GDM1 (cell line): ENCODE results near the gene GAS6.

Source experiments
- DNase-seq: peaks from one replicate; lab custom pipeline; 2025; lab: John Stamatoyannopoulos, UW

GAS6 gene

DNA sequence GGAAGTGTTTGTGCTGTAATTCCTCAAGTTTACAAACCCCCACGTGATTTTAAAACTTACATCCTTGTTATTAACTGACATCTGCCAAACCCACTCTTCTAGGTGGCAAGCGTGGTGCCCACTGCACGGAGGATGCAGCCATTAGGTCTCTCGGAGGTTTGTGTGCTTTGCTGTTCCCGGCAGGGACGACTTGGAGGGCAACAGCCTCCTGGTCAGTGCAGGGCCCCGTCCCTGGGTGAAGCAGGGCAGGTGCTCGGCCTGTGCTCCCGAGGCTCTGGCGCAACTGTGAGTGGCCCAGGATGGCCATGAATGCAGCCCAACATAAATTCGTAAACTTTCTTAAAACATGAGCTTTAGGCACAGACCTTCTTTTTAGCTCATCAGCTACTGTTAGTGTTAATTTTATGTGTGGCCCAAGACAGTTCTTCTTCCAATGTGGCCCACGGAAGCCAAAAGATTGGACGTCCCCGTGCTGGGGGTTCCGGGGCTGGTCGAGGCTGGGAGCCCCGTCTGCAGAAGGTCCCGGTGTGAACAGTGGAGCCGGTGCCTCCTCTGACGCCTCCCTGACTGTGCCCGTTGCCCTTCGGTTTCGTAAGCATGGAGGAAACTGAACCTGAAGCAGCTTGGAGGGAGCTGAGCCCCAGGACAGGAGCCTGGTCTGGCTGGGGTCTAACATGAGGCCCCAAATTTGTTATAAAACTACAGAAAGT, 11.9 kb downstream of the GAS6 start:
- no peak for DNase-seq

DNA sequence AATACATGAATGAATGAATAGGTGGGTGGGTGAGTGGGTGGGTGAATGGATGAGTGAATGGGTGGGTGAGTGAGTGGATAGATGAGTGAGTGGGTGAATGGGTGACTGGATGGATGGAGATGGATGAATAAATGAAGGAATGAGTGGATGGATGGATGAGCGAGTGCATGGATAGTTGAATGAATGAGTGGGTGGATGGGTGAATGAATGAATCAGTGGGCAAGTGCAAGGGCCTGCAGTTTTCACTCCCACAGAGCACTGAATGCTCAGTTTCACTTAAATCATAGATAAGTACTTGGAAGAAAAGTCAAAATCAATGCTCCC, 12.4 kb downstream of the GAS6 start:
- DNase-seq, result no peak

DNA sequence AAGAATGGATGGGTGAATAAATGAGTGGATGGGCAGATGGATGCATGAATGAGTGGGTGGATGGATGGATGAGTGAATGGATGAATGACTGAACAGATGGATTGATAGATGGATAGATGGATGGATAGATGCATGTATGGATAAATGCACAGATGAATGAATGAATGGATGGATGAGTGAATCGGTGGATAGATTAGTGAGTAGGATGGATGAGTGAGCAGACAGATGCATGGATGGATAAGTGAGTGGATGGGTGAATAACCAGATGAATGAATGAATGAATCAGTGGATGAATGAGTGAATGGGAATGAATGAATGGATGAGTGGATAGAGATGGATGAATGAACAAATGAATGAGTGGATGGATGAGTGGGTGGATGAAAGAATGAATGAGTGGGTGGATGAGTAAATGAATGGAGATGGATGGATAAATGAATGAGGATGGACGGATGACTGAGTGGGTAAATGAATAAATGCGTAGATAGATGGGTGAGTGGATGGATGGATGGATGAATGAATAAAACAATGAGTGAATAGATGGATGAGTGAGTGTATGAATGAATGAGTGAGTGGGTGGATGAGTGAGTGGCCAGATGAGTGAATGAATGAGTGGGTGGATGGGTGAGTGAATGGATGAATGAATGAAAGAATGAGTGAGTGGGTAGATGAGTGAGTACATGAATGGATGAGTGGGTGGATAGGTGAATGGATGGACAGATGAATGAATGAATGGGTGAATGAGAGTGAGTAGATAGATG, 13.0 kb downstream of the GAS6 start:
- no peak for DNase-seq

DNA sequence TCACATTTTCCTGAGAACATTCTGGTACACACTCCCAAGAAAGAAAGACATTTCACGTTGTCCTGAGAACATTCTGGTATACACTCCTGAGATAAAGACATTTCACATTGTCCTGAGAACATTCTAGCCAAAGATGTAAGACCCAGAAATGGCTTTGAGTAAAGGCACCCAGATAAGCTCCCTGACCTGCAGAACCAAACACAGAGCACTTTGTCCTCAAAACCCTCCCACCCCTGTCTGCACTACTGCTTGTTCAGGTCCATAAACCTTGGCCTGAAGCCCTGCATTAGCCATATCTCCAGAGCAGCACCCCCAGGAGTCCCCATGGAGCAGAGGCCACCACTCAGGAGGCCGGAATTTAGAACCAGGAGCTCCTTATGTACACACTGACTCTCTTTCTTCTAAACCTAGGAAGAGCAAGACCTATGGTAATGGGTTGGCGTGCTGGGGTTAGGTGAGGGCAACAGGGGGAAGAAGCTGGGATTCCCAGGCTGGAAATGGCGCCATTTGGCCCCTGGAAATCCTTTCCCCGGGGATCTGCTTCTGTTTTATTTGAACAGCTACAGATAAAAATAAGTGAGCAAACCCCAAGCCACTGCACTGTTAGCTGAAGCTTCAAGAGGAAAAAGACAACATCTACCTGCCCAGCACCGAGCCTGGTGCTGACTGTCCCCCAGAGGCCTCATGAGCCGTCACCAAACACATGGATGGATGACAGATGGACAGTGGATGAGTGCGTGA, 13.7 kb downstream of the GAS6 start:
- DNase-seq, result no peak

DNA sequence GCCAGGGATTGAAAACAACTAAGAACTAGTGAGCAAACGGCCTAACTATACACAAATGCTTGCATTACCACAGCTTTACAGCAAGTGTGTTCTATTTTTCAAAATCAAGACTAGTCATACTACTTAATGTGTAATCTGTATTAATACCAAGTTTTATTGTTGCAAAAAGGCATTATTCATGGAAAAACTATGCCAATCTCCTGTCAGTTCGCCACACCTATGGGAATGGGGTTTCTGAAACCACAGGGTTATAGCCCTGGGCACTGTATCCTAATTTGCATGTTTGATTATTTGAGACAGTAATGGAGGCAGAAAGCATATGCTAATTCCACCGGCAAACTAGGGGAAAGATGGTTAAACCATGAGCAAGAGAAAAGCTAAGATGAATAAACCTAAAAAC, 14.3 kb downstream of the GAS6 start:
- no peak for DNase-seq

DNA sequence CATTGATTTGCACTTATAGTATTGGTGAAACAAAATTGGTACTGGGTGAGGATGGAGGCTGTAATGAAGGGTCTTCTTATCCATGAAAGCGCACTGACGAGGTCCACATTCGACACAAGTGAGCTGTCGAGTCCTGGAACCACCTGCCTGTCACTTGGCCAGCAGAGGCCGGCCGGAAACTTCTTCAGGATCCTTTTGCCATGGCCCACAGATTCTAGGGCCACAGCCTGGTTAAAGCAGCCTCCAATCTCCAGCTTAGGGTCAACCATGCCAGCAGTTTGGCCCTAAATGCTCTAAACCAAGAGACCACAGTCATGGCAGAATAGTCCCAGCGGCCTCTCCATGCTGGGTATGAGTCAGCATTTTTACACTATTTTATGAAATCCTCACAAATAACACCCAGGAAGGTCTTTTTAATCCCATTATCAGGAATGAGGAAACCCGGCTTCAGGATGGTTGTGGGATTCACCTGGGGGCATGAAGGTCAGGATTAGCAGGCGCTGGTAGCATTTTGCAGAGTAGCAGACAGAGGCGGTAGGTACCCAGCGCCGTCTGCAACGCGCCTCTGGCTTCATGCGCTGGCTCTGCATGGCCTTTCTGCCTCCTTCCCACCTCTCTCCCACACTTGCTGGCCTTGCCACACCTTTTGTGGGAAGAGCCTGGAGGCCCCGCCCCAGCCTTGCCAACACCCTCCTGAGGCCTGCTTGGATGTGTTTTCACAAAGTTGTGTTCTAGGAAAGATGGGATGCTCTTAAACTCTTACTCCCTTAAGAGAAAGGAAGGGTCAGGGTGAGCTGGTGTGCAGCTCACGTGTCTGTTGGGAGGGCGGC, 15.2 kb downstream of the GAS6 start:
- DNase-seq, result no peak

DNA sequence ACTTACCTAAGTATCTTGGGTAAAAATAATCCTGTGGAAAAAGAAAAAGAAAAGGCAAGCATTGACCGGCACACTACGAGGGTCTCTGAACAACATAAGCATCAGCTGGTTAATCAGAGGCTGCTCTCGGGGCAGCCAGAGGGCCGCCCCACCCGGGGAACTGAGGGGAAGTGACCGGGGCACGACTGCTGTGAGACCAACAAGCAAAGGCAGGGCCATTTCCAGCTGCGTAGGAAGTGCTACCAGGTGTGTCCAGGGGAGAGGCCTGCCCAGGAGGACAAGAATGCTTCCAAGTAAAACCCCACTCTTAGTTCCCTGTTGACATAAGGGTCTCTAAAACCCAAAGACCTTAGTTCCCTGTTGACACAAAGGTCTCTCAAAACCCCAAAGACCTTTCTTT, 15.9 kb downstream of the GAS6 start:
- no peak for DNase-seq

DNA sequence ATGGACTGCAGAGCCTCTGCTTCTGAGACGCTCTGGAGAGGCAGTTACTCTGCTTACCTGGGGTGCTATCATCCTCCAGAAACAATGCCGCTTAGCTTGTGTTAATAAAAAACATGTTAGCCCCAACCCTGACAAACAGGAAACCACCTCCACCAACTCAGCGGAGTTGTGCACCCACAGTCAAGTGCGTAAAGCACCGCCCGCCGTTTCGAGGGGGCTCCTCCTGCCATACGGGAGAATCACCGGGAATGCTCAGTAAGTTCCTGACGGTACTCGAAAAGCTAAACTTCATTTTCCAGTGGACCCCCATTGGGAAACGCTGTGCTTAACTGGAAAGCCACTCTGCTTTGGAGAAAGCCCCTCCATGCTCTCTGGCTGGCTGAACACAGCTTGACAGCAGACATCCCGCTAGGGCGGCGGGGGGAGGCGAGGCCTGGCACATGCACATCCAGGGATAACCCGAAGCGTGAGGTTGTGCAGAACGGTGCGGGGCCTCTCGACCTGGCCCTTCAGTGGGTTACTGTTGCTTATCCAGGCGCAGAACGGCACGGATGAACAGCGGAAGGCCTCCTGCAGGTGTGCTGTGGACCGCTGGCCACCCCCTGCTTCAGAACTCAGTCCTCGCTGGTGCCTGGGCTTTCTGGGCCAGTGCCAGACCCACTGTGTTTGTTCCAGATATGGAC, 17.1 kb downstream of the GAS6 start:
- no peak for DNase-seq

DNA sequence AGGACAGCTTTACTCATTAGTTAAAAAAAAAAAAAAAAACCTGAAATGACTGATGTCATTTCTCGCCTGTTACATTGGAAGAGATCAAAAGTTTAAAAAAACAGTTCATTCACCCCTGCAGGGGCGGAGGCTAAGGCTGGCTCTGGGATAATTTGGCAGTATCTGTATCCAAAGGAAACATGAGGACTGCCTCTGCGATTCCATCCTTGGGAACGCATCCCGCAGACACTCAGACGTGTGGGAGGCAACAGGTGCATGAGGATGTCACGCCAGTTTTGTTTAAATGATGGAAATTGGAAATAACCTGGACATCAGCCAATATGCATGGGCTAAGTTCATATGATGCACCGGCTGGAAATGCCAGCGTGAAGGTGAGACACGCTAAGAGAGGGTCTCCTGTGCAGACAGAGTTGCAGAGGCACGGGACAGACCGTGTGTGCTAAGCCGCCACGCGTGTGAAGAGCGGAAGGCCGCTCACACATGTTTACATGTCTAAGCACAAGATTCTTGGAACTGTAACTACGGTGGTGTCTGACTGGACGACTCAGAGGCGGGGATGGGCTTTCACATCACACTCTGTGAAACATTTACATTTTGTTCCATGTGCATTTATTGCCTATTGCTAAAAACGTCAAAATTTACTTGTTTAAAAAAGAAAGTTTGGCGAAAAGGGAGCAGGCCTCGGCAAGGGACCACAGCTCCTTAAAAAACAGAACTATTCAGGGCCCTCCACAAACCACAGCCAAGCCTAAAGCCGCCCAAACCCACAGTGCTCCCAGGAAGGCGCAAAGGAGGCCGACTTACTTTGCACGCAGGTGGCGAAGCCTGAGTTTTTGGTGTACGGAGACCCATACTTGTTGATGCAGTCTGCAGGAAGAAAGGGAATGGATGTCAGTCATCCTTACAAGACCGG, 17.9 kb downstream of the GAS6 start:
- no peak for DNase-seq

DNA sequence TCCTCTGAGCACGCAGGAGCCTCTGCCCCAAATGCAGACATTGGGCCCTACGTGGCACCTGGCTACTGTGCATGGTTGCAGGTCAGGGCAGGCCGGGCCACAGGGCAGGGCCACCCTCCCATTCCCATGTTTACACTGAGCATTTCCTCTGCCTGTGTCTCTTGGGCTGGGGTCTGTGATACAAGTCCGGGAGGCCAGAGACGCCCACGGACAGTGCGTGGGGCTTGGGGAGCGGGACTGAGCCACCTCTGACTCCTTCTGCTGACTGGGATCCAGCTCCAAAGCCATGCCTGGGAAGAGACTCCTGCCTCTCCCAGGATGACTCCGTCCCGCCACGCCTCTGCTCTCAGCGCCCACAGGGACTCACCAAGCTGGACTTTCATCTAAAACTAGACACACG, 18.8 kb downstream of the GAS6 start:
- DNase-seq, result no peak

DNA sequence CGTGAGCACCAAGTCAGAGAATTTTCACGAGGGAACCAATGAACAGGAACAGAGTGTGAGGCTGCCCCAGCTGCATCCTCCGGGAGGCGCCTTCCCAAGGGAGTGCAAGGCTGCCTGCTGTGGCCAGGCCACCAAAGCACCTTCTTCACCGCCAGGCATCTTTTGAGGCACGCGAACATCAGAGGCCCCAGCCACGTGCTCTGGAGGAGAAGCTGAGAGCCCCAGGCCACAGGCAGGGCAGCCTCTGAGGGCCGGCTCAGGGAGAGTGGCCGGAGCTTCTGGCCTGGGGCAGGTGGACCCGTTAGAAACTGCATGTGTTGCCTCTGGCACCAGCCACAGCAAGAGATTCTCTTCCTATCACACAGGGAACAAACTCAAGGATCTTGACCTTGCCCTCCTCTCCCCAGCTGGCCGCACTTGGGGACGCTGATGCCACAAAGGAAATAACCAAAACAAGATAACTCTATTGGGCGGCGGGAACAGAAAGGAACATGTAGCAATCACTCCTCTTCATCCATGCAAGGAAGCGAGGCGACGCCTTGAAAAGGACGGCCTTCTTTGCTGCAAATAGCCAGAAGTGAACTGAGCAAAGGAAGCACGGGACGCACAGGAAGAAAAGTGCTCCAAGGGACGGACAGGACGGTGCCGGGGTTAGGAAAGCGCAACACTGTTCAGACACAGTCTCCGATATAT, 19.9 kb downstream of the GAS6 start:
- DNase-seq, result no peak

DNA sequence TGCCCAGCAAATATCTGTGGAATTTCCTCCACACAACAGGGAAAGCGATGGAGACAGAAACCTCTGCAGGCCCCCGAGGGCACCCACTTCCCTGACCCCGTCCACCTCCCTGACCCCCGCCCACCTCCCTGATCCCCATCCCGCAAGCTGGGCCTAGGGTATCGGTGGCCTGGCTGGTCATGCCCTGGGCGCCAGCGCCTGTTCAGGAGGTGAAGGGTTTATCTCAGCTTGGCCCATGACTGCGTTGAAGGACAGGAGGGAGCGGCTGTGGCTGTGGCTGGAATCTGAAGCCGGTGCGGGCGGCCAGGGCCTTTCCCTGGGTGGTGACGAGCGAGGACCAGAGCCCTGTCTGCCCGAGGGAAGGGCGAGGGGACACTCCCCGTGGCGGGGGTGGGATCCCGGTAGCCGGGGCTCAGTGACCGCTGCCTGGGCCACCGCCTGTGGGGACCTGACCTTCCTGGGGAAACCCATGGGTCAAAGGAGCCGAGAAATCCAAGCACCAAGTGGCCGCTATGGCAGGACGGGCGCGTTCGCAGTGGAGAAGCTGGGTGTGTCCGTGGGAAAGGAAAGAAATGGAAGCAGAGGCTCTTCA, 20.7 kb downstream of the GAS6 start:
- DNase-seq, result no peak

DNA sequence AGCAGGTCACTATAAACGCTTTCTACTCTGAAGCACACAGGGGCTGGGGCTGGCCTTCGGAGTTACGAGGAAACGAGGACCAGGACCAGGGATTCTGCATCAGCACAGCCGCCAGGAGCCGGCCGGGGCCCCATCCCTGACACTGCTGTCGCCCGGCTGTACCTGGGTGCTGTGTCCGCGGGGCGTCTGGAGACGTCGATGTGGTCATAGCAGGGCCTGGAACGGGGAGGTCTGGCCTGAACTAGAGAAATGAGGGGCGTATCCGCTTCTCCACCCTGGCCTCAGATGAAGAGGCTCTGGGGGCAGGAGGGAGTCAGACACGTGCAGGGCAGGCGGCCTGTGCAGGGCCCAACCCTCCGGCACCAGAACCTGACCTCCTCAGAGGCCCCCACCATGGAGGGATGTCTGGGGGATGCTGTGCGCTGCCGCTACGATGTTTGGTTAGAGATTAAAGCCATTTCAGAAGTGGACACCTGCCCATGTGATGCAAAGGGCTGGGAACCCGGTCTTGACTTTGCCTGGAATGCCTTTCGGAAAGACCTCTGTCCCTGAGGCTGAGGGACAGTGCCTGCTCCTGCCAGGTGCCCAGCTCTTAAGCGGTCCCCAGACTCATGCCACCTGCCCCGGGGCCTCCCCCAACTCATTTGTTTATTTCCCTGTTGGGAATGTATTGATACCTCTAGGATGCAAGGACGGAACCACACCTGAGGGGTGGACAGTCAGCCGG, 21.4 kb downstream of the GAS6 start:
- no peak for DNase-seq

DNA sequence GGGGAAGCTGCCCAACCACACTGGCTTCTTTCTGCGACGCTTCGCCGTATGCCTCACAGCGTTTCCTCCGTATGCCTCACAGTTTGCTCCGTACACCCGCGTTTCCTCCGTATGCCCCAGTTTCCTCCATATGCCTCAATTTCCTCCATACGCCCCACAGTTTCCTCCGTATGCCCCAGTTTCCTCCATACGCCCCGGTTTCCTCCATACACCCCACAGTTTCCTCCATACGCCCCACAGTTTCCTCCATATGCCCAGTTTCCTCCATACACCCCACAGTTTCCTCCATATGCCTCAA, 22.6 kb downstream of the GAS6 start:
- no peak for DNase-seq

DNA sequence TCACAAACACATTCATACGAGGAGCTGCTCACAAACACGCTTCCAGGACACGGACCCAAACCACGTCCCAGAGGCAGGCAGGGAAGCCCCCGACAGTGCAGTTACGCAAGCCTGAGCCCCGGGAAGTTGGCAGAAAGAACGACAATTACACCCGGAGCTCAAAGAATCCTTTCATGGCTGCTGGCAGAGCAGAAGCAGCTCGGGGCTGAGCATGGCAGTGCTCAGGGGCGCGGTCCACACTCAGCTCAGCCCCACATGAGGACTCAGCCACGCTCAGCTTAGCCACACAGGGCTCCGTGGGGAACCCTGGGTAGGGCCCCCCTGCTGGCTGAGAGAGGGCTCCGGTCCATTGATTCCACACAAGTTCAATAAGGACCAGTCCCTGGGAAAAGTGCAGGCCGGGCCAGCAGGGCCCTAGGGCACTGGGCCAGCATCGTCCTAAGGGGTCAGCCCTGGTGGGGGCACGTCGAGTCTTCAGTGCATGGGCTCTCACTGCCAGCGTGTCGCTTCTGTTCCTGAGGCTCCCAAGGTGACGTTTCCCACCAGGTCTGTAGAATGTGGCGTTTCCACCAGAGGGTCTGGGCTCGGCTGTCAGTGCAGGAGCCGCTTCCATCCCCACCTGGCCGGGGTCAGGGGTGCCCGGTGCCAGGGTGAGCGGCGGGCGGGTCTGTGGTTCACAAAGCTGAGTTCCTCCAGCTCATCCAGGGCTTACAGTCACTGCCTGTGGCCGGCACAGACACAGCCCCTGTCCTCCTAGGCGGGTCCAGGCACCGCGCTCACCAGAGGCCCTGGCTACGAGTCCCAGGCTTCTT, 23.1 kb downstream of the GAS6 start:
- no peak for DNase-seq

DNA sequence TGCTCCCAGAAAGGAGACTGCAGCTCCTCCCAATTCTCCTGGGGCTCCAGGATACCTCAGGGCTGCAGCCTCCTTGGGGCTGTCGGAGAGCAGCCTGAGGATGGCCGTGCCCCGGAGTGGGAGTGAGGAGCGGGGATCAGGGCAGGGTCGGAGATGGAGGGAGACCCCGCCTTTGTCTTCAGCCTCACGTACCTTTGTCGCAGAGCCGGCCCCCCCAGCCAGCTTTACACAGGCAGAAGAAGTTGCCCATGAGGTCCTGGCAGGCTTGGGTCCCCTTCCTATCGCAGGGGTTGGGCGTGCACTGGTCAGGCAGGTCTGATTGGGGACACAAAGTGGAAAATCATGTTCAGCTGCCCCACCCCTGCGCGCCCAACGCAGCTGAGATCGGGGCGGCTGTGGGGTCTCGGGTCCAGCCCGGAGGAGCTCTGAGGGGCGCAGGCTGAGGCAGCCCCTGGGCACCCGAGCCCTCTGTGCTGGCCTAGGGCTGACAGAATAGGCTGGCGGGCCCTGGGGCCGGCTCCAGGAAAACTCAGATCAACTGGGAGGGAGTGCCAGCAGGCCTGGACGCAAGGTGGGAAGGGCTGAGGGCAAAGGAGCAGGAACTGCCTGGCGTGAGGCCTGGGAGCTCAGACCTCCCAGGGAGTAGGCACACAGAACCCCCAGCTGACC, 24.2 kb downstream of the GAS6 start:
- no peak for DNase-seq

DNA sequence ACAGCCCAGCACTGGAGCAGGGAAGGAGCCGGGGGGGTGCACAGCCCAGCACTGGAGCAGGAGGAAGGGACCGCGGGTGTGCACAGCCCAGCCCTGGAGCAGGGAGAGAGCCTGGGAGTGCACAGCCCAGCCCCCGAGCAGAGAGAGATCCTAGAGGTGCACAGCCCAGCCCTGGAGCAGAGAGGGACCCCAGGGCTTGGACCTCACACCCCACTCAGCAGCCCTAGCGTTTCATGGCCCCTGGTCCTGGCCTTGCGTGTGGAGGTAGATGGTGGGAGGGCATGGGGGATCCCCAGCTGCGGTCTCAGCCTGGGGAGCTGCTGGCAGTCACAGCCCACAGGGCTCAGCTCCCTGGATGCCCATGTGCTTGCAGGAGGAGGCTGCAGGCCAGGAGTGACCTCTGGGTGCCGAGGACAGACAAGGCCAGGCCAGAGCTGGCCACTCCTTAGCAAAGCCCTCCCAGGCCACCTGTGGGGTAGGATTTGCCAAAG, 25.1 kb downstream of the GAS6 start:
- DNase-seq, result no peak
